Measurements from ENCODE around the gene INPP5A.

The INPP5A gene

DNA sequence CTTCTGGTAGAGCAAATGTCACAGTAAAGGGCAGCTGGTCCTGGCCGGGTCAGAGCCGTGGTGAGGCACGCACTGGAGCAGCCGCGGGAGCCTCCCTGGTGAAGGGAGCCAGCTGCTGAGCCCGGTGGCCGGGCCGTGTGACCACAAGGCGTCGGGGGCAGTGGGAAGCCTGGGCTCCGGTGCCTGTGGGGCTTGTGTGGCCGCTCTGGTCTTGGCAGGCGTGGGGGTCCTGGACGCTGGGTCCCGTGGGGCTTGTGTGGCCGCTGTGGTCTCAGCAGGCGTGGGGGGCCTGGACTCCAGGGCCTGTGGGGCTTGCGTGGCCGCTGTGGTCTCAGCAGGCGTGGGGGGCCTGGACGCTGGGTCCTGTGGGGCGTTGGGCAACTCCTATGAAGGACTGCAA is 191.2 kb downstream of the INPP5A start:
- TF ChIP-seq, protein P1, sequence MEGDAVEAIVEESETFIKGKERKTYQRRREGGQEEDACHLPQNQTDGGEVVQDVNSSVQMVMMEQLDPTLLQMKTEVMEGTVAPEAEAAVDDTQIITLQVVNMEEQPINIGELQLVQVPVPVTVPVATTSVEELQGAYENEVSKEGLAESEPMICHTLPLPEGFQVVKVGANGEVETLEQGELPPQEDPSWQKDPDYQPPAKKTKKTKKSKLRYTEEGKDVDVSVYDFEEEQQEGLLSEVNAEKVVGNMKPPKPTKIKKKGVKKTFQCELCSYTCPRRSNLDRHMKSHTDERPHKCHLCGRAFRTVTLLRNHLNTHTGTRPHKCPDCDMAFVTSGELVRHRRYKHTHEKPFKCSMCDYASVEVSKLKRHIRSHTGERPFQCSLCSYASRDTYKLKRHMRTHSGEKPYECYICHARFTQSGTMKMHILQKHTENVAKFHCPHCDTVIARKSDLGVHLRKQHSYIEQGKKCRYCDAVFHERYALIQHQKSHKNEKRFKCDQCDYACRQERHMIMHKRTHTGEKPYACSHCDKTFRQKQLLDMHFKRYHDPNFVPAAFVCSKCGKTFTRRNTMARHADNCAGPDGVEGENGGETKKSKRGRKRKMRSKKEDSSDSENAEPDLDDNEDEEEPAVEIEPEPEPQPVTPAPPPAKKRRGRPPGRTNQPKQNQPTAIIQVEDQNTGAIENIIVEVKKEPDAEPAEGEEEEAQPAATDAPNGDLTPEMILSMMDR (IDR thresholded peaks at IDR 0.05; ENCODE audit: control extremely low read depth, extremely low read depth, low read depth, missing control alignments), result no peak
- ChIA-PET CTCF (no interaction called here), POLR2A (no interaction called here)
- no peak for DNase-seq (ENCODE audit: extremely low spot score)

DNA sequence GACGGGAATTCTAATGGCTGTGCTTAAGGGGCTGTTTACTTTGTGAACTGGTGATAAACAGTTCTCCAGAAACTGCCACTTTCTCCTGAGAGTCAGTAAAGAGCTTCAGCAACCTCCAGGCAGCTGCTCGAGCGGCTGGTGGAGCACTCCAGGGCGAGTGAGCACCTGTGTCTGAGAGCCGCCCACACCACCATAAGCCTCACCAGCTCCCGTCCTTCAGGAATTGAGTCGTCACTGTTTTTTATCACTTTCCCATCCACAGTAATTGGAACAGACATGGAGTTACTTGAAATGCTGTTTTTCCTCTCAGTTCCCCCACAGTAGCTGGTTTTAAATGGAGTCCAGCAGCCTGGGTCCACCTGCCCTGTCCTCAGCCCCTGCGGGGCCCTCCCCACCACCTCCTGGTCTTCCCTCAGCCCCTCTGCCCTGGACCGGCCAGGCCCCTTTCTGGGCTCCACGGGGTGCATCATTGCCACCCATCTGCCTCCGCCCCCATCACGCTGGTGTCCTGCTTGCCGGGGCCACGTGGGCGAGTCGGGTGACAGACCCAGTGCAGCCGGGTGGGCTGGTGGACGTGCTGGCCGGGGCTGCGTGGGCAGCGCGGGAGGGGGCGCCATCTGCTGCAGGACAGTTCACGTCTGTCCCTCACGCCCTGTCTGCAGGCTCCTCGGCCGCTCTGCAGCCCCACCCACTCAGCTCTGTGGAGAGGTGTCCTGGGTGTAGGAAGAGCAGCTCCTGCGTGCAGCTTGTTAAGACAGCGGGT is 192.4 kb downstream of the INPP5A start:
- POLR2A ChIA-PET, result no interaction called here
- TF ChIP-seq, protein P1 (IDR thresholded peaks at IDR 0.05; ENCODE audit: control extremely low read depth, extremely low read depth, low read depth, missing control alignments), result no peak
- no peak for DNase-seq (ENCODE audit: extremely low spot score)
- CTCF ChIA-PET, result no interaction called here

DNA sequence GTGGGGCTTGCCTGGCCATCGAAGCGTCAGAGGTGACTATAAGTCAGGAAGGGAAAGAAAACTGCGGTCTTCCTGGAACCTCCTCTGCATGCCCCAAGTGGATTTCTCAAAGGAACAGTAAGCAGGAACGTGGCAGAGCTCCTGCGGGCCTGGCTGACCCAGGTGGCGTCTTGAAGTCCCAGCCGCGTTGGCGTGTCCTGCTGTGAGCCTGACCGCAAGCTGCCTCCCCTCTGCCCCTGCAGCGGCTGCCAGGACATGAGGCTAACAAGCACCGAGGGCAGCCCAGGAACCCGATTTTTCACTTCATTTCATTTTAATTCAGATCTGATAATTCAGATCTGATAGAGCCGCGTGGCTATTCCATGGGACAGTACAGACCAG is 193.0 kb downstream of the INPP5A start:
- CTCF ChIA-PET, result no interaction called here
- POLR2A ChIA-PET, result no interaction called here
- no peak for DNase-seq (ENCODE audit: extremely low spot score)
- TF ChIP-seq, protein P1 (IDR thresholded peaks at IDR 0.05; ENCODE audit: control extremely low read depth, extremely low read depth, low read depth, missing control alignments), result no peak

DNA sequence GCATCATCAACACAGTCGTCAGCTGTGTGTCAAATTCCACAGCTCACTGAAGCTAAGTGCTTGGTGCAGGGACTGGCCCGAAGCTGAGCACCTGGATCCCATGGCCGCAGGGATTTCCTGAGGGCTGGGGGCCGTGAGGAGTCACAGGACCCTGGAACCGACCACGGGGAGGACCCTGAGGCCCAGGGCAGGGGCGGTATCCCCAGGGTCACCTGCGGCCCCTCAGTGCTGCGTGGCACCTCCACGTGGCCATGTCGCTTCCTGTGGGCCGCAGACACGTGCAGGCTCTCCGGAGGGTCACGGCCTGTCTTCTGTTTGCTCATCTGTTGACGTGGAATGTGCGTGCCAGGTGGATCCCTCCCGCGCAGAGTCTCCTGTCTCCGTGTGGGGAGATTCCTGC is 194.9 kb downstream of the INPP5A start:
- TF ChIP-seq, protein P1 (IDR thresholded peaks at IDR 0.05; ENCODE audit: control extremely low read depth, extremely low read depth, low read depth, missing control alignments), result no peak
- POLR2A ChIA-PET, result no interaction called here
- no peak for DNase-seq (ENCODE audit: extremely low spot score)

DNA sequence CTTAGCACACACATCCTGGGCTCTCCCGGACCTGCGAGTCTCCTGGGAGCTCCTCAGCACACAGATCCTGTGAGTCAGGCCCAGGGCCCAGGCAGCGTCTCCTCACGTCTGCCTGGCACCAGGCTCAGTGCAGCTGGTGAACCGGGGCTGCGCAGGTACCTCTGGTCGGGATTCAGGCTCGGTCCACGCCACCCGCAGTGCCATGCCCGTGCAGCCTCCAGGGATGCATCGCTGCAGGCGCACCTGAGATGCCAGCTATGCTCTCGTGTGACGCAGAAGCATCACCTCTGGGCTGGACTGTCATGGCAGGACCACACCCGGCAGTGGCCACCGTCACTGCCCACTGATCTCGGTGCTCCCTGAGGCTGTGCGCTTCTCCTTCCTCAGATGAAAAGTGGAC is 196.3 kb downstream of the INPP5A start:
- TF ChIP-seq, protein P1 (IDR thresholded peaks at IDR 0.05; ENCODE audit: control extremely low read depth, extremely low read depth, low read depth, missing control alignments), result no peak
- POLR2A ChIA-PET, result no interaction called here
- CTCF ChIA-PET, result interaction anchor here (0.9 kb wide), 1 partner anchor 9 kb away, joined by 3 read pairs; no protein-coding TSS in a partner anchor
- no peak for DNase-seq (ENCODE audit: extremely low spot score)

More for the DNA sequence above, 194.9 kb downstream of the INPP5A start:
- CTCF ChIA-PET, result no interaction called here

DNA sequence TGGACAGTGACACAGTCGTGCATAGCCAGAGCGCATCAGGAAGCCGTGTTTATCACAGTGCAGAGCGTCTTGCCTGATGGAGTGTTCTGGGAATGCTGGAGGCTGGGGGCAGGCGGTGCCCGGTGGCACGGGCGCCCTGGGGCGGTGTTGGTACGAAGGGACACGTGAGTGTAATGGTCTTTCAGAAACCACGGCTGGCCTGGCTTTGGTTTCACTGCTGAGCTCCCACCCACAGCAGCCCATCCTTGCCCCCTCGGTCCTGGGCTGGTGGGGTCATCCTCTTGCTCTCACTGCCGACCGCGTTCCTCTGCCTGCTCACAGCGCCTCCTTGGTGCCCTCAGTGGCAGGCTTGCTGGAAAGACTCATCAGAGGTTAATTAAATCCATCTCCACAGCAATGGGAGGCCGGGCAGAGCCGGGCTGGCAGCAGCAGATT is 197.8 kb downstream of the INPP5A start:
- POLR2A ChIA-PET, result no interaction called here
- CTCF ChIA-PET, result no interaction called here
- TF ChIP-seq, protein P1 (IDR thresholded peaks at IDR 0.05; ENCODE audit: control extremely low read depth, extremely low read depth, low read depth, missing control alignments), result no peak
- no peak for DNase-seq (ENCODE audit: extremely low spot score)

Data from GM10248 (cell line).